COLO829 (cell line): ENCODE data around the gene FOXF1.

Source experiments
- DNase-seq: peaks from one replicate; pipeline ENCODE4 v3.0.0; 2012; ENCODE audit warnings: low spot score

The FOXF1 gene

GRCh38 chr16:86492961-86493629, 17.2 kb upstream of the FOXF1 start:
- no peak for DNase-seq

GRCh38 chr16:86494039-86494564, 16.2 kb upstream of the FOXF1 start:
- no peak for DNase-seq

GRCh38 chr16:86494565-86495356, 15.6 kb upstream of the FOXF1 start:
- no peak for DNase-seq

- DNase-seq: no peak
Measured at GRCh38 chr16:86495357-86495701, 15.0 kb upstream of the FOXF1 start.

GRCh38 chr16:86495756-86496261, 14.5 kb upstream of the FOXF1 start:
- no peak for DNase-seq

GRCh38 chr16:86496262-86496928, 13.9 kb upstream of the FOXF1 start:
- no peak for DNase-seq

GRCh38 chr16:86496929-86497461, 13.3 kb upstream of the FOXF1 start:
- no peak for DNase-seq

GRCh38 chr16:86497551-86498021, 12.7 kb upstream of the FOXF1 start:
- no peak for DNase-seq

GRCh38 chr16:86498155-86498670, 12.1 kb upstream of the FOXF1 start:
- no peak for DNase-seq

- DNase-seq: no peak
Measured at GRCh38 chr16:86498671-86499439, 11.5 kb upstream of the FOXF1 start.

GRCh38 chr16:86499440-86499786, 10.9 kb upstream of the FOXF1 start:
- no peak for DNase-seq

- no peak for DNase-seq
Measured at GRCh38 chr16:86499889-86500707, 10.2 kb upstream of the FOXF1 start.

- DNase-seq: no peak
Measured at GRCh38 chr16:86500708-86501510, 9.4 kb upstream of the FOXF1 start.

GRCh38 chr16:86501989-86502855, 8.1 kb upstream of the FOXF1 start:
- DNase-seq: no peak

- DNase-seq: no peak
Measured at GRCh38 chr16:86502856-86503748, 7.2 kb upstream of the FOXF1 start.

GRCh38 chr16:86503830-86504229, 6.5 kb upstream of the FOXF1 start:
- no peak for DNase-seq

GRCh38 chr16:86504315-86505184, 5.8 kb upstream of the FOXF1 start:
- DNase-seq: no peak
